Activated T-cell treated with anti-CD3 and anti-CD28 coated beads for 48 hours (primary cell): ENCODE results near the gene POTEJ.
A peak's percentile ranks its signal among the peaks of the same experiment; 100 is the strongest.
"Not testable (repeated sequence)": the region's sequence is repeated elsewhere in the genome, so short reads cannot be mapped to it uniquely, and the experiment has no call there.

Source experiments
- DNase-seq: peaks from one replicate; pipeline ENCODE4 v3.0.0-alpha.2; 2020; ENCODE audit warnings: low read depth

POTEJ gene

GRCh38 chr2:130601648-130602302 lies 9.5 kb upstream of the POTEJ start:
- DNase-seq, result not testable (repeated sequence)

- DNase-seq, result not testable (repeated sequence)
These were observed 2.8 kb upstream of the POTEJ start for GRCh38 chr2:130608276-130609001.

GRCh38 chr2:130609002-130609920 lies 2.0 kb upstream of the POTEJ start:
- not testable (repeated sequence) for DNase-seq

- not testable (repeated sequence) for DNase-seq
These were observed 754 bp upstream of the POTEJ start for GRCh38 chr2:130610486-130610885.

GRCh38 chr2:130628784-130629475 lies 17.7 kb downstream of the POTEJ start:
- not testable (repeated sequence) for DNase-seq

- DNase-seq, result not testable (repeated sequence)
These were observed 27.7 kb downstream of the POTEJ start for GRCh38 chr2:130638973-130639372.

GRCh38 chr2:130641688-130642087 lies 30.4 kb downstream of the POTEJ start:
- DNase-seq, result not testable (repeated sequence)

- DNase-seq, result not testable (repeated sequence)
These were observed 38.0 kb downstream of the POTEJ start for GRCh38 chr2:130649285-130649684.

- not testable (repeated sequence) for DNase-seq
These were observed 53.3 kb downstream of the POTEJ start for GRCh38 chr2:130664506-130664905.

- not testable (repeated sequence) for DNase-seq
These were observed 54.4 kb downstream of the POTEJ start for GRCh38 chr2:130665596-130665995.

- not testable (repeated sequence) for DNase-seq
These were observed 56.3 kb downstream of the POTEJ start for GRCh38 chr2:130667516-130667915.

- not testable (repeated sequence) for DNase-seq
These were observed 58.9 kb downstream of the POTEJ start for GRCh38 chr2:130670026-130670745.

- not testable (repeated sequence) for DNase-seq
These were observed 81.0 kb downstream of the POTEJ start for GRCh38 chr2:130692041-130692770.

- peak; percentile 20 for DNase-seq
These were observed 82.2 kb downstream of the POTEJ start for GRCh38 chr2:130693474-130693873.

GRCh38 chr2:130703250-130703649 lies 92.0 kb downstream of the POTEJ start:
- not testable (repeated sequence) for DNase-seq
